HG03108 (cell line): ENCODE results near the gene GFOD2.
"Not testable (repeated sequence)": the region's sequence is repeated elsewhere in the genome, so short reads cannot be mapped to it uniquely, and the experiment has no call there.

Experiments used
- ATAC-seq: cut with Tn5 transposase; IDR thresholded peaks from one replicate; pipeline ENCODE4 v1.9.1; 2021; ENCODE audit warnings: moderate library complexity; ENCODE audit not compliant: unreplicated experiment

Gene GFOD2, protein sequence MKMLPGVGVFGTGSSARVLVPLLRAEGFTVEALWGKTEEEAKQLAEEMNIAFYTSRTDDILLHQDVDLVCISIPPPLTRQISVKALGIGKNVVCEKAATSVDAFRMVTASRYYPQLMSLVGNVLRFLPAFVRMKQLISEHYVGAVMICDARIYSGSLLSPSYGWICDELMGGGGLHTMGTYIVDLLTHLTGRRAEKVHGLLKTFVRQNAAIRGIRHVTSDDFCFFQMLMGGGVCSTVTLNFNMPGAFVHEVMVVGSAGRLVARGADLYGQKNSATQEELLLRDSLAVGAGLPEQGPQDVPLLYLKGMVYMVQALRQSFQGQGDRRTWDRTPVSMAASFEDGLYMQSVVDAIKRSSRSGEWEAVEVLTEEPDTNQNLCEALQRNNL

GRCh38 chr16:67719048-67719777 lies at the start of gene GFOD2:
Gene GFOD2 (minus strand): TSS chr16:67719316. CDS start chr16:67685715, 33,601 bp downstream.
- ATAC-seq: peak; percentile 84

- no peak for ATAC-seq
Observed at GRCh38 chr16:67767953-67768352, 48.8 kb upstream of the GFOD2 start.

DNA sequence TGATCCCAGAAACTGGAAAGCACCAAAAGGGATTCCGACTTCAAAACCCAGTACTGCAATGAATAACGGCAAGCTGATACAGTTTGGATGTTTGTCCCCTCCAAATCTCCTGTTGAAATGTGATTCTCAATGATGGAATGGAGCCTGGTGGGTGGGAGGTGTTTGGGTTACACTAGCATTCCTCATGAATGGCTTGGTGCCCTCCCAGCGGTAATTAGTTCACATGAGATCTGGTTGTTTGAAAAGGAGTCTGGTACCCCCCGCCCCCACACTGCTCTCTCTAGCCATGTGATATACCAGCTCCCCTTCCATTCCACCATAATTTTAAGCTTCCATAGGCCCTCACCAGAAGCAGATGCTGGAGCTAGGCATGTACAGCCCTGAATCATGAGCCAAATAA lies 47.2 kb upstream of the GFOD2 start:
- no peak for ATAC-seq

GRCh38 chr16:67764158-67764667 lies 45.1 kb upstream of the GFOD2 start:
- ATAC-seq: no peak

- ATAC-seq: no peak
Observed at GRCh38 chr16:67763066-67763465, 44.0 kb upstream of the GFOD2 start.

GRCh38 chr16:67762385-67762784 lies 43.3 kb upstream of the GFOD2 start:
- no peak for ATAC-seq

GRCh38 chr16:67761924-67762323 lies 42.8 kb upstream of the GFOD2 start:
- ATAC-seq: no peak

GRCh38 chr16:67760956-67761230 lies 41.8 kb upstream of the GFOD2 start:
- no peak for ATAC-seq

DNA sequence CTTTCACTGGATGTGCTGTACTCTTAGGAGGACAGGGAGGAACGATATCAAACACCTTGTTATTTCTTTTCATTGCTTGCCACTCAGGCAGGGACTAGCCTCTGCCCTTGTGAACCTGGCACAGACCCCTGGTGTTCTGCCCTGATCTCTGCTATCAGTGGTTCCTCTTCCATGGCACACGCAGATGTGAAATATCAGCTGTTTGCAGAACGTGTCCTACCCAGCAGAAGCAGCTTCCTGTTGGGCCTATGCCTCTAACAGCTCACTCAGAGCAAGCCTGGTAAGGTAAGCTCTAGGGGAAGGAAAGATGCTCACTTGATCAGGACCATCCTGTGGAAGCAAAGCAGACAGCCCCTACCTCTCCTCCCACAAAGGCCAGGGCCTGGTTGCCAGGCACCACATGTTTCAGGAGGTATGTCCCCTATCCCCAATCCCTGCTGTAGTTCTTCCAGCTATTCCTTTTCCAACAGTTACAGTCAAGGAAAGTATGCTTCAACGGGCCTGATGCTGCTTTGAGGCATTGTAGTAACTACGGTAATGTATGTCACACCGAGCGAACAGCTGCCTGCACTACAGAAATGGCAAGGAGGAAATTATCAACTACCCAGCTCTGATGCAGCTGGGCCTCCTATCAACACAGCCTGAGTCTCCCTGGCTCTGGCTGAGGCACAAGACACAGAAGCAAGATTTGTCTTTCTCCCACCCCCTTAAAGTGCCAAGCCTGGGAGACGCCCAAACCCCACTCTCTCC lies 41.3 kb upstream of the GFOD2 start:
- ATAC-seq: no peak

DNA sequence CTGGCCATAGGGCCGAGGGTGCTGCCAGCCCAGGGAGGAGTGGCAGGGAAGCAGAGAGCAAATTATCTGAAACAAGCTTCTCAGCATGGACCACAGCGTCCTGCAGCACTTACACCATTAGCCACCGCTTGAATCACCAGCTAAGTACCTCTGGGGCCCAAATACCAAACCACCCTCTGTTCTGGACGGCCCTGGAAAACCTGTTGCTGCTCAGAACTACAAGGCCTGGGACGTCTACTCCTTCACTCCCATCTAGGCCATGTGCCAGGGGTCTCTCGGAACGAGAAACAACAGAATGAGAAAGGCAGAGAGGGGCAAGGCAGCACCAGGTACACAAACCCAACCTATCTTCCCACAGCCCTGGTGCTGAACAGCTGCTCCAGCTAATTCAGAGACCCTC lies 39.9 kb upstream of the GFOD2 start:
- ATAC-seq: no peak

GRCh38 chr16:67758006-67758405 lies 38.9 kb upstream of the GFOD2 start:
- no peak for ATAC-seq

DNA sequence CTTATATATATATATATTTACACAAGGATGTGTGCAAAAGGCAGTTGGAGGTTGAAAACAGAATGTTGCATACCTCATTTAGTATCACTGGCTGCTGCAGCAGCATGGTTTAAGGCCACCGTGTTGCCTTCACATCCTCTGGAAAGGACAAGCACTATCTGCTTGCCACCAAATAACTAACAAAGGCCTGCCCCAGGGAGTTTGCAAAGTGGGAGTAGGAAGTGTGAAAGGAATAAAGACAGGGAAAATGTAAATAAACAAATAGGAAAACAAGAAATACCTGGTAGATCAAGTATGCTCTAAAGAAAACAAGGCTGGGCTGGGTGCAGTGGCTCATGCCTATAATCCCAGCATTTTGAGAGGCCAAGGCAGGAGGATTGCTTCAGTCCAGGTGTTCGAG lies 33.5 kb upstream of the GFOD2 start:
- ATAC-seq: no peak

GRCh38 chr16:67751331-67751730 lies 32.2 kb upstream of the GFOD2 start:
- not testable (repeated sequence) for ATAC-seq

GRCh38 chr16:67750466-67750865 lies 31.4 kb upstream of the GFOD2 start:
- ATAC-seq: peak; percentile 55

- ATAC-seq: no peak
Observed at GRCh38 chr16:67749436-67750078, 30.4 kb upstream of the GFOD2 start.

- ATAC-seq: no peak
Observed at GRCh38 chr16:67748834-67749233, 29.7 kb upstream of the GFOD2 start.

GRCh38 chr16:67746846-67747245 lies 27.7 kb upstream of the GFOD2 start:
- no peak for ATAC-seq

DNA sequence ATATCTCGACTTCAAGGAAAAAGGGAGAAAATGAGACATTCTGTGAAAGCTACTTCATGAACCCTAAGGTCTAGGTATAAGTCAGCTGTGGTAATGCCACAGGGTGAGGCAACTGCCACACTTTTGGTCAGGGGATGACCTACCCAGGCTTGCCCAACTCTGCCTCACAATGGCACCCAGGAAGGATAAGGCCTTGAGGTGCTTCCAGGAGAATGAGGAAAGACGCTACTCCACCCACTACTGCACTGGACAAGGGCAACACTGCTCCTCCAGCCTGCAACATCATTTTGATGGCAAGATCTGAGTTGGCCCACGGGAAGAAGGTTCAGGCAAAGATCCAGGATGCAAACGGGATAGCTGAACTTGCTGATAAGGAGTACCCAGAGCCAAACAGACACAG lies 22.0 kb upstream of the GFOD2 start:
- ATAC-seq: no peak

DNA sequence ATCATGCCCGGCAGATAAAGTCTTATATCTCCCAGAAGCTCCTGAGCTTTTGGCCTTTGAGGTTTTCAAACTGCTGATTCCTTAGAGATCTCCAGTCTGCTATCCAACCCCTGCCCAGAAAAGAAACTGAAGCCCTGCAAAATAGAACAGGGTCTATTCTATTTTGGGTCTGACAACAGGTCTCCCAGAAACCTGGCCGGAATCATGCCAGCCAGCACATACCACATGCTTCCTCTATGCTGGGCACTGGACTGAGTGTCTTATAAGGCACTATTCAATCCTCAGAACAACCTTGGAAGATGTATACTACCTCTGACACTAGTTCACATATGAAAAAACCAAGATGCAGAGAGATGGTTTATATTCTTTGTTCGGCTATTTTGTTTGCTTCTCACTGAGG lies 21.3 kb upstream of the GFOD2 start:
- ATAC-seq: no peak

DNA sequence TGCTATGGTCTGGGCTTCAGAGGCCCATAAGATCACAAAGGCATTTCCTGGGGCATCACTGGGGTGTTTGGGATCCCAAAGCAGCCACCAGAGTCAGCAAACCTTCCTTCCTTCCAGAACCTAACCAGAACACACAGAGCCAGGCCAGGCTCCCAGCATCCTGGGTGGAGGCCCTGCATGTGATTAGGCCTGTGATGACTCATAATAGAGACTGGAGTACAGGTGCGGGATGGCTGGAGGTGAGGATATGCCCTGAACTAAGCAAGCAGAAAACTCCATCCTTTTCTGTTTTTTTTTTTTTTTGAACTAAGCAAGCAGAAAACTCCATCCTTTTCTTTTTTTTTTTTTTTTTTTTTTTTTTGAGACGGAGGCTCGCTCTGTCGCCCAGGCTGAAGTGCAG lies 17.7 kb upstream of the GFOD2 start:
- no peak for ATAC-seq

GRCh38 chr16:67734731-67735201 lies 15.7 kb upstream of the GFOD2 start:
- ATAC-seq: no peak
